CD4-positive, alpha-beta T cell treated with Interferon alpha-2 for 1 hour (primary cell): Measurements from ENCODE around the gene TPSAB1.

Experiments
- DNase-seq, 2 donors: peaks; one replicate each; pipeline ENCODE4 v3.0.0-alpha.2; 2020 to 2022

Gene TPSAB1

DNA sequence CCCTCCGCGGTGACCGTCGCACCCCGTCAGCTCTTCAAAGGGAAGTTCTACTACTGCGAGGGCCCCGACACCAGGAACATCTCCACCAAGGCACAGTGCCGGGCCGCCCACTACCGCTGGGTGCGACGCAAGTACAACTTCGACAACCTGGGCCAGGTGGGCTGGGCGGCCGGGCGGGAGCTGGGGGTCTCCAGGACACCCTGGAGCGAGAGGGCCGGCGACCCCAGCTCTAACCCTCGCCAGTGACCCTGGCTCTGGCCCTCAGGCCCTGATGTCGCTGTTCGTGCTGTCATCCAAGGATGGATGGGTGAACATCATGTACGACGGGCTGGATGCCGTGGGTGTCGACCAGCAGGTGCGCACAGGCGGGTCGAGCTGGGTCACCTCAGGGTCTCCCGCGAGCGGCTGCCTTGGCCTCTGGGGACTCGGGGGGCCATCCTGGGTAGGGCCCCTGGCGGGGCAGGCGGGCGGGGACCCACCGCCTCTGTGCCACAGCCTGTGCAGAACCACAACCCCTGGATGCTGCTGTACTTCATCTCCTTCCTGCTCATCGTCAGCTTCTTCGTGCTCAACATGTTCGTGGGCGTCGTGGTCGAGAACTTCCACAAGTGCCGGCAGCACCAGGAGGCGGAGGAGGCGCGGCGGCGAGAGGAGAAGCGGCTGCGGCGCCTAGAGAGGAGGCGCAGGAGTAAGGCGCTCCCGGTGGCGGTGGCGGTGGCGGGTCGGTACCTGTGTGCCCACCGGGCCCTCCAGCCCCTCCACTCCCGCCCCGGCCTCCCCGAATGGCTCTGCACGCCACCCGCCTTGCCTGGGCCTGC is 28.8 kb upstream of the TPSAB1 start:
- no peak for DNase-seq

DNA sequence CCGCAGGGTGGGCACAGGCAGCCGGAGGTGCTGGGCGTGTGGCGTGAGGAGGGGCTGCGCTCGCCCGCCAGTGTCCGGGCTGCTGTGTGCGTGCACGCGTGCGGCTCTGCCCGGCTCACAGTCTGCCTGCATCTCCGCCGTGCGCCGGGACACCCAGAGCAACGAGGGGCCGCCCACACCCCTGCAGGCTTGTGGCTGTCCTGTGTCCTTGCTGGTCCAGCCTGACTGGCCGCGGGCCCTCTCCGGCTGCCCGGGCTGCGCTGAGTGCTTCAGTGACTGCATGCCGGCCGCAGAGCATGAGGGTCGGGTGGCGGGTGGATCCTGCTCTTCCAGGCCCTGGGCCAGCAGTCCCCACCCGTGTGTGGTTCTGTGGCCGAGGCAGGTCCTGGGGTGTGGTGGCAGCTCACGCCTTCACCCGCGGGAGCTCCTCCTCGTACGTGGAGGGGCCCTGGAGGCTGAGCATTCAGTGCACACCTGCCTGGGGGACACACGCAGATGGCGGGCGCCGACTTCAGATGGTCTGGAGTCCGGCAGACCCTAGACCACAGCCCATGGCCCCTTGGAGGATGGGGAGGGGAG is 27.8 kb upstream of the TPSAB1 start:
- DNase-seq: no peak

DNA sequence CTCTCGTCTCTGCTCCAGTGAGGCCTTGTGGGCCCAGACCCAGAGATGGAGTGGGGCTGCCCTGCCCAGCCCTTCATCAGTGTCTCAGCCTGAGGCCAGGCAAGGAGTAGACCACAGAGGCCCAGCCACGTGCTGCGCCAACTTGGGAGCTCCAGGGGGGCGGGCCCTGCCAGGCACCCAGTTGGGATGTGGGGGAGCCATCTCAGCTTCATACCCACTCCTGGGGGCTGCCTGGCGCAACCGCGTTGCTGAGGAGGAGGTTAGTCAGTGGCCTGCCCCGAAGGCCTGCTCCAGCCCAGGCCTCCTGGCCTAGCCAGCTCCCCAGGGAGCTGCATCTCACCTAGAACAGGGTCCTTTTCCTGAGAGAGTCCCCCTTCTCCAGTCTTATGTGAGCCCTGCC is 27.3 kb upstream of the TPSAB1 start:
- no peak for DNase-seq

DNA sequence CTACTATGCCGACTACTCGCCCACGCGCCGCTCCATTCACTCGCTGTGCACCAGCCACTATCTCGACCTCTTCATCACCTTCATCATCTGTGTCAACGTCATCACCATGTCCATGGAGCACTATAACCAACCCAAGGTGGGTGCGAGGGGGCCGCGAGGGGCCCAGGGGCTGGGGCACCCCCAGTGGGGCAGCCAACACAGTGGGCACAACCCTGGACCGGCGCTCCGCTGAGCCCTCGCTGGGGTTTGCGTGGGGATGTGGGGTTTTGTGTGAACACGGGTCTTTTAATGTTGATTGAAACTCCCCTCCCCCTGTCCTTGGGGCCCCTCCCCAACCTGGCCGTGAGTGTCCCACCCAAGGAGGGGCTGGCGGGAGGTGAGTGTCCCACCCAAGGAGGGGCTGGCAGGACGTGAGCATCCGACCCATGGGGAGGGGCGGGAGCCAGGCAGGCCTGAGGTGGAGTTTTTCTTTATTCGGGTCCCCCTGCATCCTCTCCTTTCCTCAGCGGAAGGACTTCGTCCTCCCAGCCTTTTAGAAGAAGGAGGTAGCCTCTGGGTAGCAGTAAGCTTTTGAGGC is 26.6 kb upstream of the TPSAB1 start:
- DNase-seq: no peak

DNA sequence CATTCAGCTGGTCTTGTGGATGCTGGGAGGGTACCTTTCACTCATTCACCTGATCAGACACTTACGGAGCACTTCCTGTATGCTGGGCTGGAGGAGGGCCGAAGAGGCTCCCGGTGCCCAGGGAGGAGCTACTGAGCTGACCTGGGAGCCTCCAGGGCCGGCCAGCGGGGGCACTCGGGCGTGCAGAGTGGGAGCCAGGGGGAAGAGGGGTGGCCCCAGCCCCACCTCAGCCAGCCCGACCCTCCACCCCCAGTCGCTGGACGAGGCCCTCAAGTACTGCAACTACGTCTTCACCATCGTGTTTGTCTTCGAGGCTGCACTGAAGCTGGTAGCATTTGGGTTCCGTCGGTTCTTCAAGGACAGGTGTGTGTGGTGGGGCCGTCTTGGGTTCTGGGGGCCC is 25.8 kb upstream of the TPSAB1 start:
- no peak for DNase-seq

DNA sequence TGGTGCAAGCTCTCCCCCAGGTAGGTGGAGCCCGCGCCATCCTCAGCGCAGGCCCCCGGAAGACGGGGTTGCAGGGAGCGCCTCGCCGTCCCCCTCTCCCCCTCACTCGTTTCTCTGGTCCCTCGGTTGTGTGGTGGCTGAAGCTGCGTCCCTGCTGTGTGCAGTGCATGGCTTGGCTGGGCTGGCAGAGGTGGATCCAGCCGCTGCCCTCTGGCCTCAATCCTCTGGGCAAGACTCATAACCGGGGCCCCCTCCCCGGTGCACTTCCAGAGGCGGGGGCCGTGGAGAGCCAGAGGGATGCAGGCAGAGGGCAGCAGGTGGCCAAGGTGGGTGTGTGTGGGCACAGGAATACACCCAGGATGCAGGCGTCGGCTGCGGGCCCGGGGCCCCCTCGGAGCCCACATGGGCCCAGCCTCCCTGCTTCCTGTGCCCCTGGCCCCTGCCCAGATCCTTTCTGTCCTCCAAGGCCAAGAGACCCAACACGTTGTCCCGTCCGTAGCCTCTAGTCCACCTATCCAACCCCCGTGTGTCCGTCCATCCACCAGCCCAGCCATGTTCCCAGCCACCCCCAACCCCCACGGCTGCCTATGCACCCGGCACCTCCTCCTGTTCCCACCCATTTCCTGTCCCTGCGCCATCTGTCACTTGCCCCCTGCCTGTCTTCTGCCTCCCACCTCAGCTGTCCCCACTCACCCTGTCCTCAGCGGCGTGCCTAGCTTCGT is 24.8 kb upstream of the TPSAB1 start:
- DNase-seq: no peak

DNA sequence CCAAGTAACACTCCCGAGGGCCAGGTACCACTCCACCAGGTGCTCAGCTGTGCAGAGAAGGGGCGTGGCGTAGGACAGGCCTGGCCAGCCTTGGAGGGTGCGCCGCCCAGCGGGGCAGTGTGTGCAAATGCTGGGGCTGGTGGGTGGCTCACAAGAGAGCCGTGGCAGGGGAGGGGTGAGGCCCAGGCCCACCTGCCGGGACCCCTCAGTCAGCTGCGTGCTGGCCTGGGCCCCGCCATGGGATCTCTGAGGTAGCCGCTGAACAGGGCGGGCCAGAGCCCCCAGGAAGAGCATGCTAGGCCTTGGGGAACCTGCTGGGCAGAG is 24.2 kb upstream of the TPSAB1 start:
- DNase-seq: no peak

DNA sequence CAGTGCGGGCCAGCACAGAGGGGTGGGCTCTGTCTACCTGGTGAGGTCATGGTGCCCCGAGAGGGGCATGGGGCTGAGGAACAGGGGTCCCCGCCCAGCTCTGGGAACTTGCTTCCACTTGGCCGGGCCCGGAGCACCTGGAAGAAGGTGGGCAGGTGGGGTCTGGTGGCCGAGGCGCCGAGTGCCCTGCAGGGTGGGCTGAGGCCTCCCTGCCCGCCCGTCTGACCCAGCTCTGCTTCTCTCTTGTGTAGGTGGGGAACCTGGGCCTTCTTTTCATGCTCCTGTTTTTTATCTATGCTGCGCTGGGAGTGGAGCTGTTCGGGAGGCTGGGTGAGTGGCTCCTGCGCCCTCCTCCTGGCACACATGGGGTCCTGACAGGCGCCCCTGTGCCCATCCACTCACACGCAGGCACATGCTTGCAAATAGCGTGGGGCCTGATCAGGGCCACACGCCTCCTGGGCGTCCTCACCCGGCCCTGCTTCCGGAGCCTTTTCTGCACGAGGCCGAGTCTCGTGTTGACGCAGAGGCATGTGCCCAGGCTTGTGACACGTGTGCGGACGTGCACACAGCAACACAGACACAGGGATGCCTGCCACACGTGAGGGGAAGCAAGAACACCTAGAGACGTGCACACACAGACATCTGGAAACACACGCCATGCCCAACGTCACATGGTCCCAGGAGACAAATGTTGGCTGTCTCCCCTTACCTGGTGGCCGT is 23.7 kb upstream of the TPSAB1 start:
- DNase-seq: no peak

DNA sequence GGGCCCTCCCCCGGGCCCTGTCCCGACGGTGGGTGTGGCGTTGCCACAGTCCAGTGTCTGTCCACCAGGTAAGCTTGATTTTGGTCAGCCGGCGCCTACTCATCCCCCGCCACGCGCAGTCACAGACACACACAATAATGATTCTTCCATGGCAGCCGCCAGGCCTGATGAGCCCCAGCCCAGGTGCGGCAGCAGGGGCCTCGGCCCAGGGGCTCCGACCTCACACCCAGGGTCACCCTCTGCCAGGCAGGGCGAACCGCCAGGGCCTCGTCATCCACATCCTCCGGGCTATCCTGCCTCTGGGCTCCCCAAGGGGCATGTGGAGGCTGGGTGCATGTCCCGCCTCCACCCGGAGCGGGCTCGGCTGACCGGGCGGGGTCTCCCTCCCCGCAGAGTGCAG is 23.0 kb upstream of the TPSAB1 start:
- no peak for DNase-seq

DNA sequence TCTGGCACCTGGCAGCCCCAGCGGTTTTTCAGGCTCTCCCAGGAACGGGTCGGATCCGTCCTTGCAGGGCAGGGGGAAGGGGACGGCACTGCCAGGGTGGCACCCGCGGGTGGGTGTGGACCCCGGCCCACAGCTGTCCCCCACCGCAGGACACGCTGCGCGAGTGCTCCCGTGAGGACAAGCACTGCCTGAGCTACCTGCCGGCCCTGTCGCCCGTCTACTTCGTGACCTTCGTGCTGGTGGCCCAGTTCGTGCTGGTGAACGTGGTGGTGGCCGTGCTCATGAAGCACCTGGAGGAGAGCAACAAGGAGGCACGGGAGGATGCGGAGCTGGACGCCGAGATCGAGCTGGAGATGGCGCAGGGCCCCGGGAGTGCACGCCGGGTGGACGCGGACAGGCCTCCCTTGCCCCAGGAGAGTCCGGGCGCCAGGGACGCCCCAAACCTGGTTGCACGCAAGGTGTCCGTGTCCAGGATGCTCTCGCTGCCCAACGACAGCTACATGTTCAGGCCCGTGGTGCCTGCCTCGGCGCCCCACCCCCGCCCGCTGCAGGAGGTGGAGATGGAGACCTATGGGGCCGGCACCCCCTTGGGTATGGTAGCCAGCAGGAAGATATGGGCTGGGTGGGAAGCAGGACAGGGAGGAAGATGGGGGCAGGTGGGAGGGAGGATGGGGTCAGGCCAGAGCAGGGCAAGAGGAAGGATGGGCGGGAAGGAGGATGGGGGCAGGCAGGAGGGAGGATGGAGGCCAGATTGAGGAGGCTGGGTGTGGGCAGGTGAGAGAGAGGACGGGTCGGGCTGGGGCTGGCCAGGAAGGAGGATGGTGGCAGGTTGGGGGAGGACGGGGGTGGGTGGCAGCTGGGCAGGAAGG is 22.2 kb upstream of the TPSAB1 start:
- DNase-seq: no peak

DNA sequence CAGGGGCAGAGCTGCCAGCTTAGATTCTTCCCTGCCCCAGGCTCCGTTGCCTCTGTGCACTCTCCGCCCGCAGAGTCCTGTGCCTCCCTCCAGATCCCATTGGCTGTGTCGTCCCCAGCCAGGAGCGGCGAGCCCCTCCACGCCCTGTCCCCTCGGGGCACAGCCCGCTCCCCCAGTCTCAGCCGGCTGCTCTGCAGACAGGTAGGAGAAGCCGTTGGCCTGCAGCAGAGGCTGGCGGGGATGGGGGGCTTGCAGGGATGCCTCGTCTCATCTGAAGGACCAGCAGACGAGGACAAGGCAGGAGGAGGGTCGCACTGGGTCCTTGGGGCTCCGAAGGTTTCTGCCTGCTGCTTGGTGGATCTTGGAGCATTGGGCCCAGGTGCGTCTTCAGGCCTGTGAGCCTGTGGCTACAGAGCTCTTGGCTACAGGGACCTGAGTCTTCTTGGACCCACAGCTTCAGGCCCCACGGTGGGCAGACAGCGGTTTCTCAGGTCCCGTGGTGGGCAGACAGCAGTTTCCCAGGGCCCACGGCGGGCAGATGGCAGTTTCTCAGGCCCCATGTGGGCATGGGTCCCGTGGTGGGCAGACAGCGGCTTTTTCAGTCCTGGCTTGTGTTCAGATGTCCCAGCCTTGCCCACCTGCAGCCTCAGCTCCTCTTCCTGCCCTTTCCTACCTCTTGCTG is 21.4 kb upstream of the TPSAB1 start:
- no peak for DNase-seq

DNA sequence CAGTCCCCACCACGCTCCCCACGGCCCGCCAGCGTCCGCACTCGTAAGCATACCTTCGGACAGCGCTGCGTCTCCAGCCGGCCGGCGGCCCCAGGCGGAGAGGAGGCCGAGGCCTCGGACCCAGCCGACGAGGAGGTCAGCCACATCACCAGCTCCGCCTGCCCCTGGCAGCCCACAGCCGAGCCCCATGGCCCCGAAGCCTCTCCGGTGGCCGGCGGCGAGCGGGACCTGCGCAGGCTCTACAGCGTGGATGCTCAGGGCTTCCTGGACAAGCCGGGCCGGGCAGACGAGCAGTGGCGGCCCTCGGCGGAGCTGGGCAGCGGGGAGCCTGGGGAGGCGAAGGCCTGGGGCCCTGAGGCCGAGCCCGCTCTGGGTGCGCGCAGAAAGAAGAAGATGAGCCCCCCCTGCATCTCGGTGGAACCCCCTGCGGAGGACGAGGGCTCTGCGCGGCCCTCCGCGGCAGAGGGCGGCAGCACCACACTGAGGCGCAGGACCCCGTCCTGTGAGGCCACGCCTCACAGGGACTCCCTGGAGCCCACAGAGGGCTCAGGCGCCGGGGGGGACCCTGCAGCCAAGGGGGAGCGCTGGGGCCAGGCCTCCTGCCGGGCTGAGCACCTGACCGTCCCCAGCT is 20.3 kb upstream of the TPSAB1 start:
- no peak for DNase-seq

DNA sequence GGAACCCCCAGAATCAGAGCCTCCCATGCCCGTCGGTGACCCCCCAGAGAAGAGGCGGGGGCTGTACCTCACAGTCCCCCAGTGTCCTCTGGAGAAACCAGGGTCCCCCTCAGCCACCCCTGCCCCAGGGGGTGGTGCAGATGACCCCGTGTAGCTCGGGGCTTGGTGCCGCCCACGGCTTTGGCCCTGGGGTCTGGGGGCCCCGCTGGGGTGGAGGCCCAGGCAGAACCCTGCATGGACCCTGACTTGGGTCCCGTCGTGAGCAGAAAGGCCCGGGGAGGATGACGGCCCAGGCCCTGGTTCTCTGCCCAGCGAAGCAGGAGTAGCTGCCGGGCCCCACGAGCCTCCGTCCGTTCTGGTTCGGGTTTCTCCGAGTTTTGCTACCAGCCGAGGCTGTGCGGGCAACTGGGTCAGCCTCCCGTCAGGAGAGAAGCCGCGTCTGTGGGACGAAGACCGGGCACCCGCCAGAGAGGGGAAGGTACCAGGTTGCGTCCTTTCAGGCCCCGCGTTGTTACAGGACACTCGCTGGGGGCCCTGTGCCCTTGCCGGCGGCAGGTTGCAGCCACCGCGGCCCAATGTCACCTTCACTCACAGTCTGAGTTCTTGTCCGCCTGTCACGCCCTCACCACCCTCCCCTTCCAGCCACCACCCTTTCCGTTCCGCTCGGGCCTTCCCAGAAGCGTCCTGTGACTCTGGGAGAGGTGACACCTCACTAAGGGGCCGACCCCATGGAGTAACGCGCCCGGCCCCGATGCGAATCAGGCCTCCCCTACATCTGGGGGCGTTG is 19.5 kb upstream of the TPSAB1 start:
- DNase-seq: no peak

DNA sequence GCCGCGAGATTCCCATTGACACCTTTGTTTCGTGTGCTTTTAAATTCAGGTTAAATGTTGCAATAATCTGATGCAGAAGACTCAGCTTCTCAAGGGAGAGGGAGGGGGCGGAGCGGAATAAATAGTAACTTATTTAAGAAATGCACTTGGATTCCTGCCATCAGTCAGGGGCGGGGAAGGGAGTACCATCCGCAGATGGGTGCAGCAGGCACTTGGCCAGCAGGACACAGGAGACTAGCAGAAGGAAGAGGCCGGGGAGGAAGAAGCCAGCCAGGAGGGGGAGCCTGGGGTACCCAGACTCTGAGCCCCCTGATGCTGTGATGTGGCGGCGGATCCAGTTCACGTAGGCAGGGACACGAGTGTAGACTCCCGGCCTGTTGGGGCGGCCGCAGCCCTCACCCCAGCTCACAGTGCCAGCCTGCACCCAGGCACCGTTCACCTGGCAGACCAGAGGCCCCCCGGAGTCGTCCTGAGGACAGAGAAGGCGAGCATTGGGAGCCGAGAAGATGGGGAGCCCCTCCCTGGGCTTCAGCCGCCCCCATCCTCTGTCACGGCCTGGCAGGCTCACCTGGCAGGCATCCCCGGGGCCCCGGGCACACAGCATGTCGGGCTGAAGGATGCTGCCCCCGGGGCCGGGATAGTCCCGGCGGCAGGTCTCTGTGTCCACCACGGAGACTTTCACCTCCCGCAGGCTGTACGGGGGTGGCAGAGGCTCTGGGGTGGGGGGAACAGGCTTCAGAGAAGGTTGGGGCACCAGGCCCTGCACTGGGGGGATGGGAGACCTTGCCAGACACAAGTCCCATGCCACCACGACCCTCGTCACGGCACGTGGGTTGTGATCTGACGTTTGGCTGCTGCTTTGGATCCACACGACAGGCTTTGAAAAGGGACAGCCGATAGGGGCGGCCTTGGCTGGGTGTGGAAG is 18.6 kb upstream of the TPSAB1 start:
- DNase-seq: no peak

DNA sequence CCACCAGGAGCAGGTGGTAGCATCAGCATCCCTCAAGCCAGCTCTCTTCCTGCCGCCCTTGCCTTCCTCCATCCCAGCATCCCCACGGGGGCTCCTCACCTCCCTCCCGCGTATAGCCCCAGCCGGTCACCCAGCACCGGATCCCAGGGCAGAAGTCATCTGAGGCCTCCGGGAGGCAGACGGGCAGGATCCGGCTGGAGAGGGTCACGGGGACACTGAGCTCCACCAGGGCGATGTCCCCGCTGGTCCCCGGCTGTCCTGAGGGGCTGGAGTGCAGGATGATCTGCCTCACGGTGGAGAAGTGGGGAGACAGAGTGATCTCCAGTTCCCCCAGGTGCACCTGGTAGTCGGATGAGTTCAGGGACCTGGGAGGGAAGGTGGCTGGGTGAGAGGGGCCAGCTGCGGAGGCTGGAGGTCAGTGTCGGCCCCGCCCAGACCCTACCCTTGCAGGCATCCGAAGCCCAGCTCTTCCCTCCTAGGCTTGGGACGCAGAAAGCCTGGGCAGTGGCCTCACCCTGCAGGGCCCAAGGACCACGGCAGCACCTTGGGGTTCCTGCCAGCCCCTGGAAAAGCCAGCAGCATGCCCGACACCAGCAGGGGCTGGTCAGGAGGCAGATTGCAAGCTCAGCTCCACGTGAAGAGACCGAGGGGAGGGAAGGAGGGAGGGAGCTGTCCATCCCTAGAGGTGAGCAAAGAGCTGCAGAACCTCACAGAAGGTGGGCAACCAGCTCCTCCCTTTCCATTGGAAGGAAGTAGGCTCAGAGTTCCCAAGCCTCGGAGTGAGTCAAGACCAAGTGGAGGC is 17.8 kb upstream of the TPSAB1 start:
- no peak for DNase-seq

DNA sequence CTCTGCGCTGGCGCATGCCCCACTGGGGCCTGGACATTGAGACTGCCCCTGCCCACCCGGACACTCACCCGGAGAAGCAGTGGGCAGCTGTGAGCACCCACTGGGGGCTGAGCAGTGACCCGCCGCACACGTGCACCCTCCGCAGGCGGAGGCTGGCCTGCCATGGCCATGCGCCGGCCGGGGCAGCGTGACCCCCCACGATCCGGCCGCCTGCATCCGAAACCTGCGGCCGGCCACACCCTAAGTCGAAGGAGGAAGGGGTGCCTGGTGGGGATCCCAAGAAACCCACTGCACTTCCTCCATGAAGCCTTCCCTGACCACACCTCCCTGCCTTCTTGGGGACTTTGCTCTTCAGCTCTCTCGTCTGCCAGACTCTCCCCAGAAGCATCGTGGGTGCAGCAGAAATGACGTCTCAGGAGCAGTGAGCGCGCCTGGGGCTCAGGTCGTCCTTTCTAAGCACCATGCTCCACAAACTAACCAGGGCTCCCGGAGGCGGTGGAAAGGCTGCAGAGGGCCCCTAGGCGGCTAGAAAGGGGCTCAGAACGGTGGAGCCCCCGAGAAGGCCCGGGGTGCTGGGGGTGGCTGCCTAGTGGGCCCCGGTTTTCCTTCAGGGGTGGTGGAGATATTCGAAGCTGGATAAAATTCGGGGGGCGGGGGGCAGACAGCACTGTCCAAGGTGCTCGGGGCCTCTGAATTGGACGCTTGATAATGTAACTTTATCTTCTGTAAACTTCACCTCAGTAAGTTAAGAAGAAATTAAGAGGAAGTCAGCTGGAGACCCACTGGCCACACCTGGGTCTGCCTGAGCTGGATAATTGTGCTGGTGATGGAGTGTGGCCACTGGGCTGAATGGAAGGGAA is 16.9 kb upstream of the TPSAB1 start:
- DNase-seq: no peak

DNA sequence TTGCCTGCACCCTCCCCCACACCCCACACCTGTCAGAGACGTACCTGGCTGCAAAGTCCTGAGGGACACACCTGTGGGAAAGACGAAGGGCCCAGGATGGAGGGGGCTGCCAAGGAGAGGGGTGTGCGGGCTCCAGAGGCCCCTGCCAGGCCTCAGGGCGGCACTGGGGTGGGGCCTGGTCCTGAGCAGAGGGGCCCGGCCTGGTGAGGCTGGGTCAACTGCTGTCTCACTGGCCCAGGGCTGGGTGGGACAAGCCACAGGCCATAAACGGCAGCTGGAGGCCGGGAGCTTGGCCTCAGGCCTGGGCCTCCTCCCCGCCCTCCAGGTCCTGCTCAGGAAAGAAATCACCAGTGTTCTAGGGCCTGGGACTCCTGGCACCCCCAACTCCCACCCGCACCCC is 15.9 kb upstream of the TPSAB1 start:
- DNase-seq: no peak
